HG02798 (cell line): ENCODE measurements around the gene RARRES2.

Experiments used
- ATAC-seq: cut with Tn5 transposase; IDR thresholded peaks from one replicate; pipeline ENCODE4 v1.9.1; 2021; ENCODE audit warnings: mild to moderate bottlenecking; ENCODE audit not compliant: unreplicated experiment, poor library complexity

RARRES2 gene

DNA sequence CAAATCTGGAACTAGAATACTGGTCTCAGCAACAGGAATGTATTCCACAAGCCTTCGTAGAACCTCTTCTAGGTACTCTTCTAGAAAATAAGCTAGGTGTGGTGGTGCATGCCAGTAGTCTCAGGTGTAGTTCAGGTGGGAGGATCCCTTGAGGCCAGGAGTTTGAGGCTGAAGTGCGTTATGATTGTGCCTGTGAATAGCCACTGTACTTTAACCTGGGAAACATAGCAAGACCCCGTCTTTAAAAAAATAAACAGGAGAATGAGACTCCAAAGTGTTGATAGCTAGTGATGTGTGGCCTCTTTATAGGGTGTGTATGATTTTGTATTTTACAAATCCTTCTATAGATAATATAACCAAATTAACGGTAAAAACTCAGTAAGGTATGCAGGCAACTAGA is 36.2 kb upstream of the RARRES2 start:
- ATAC-seq, result no peak

DNA sequence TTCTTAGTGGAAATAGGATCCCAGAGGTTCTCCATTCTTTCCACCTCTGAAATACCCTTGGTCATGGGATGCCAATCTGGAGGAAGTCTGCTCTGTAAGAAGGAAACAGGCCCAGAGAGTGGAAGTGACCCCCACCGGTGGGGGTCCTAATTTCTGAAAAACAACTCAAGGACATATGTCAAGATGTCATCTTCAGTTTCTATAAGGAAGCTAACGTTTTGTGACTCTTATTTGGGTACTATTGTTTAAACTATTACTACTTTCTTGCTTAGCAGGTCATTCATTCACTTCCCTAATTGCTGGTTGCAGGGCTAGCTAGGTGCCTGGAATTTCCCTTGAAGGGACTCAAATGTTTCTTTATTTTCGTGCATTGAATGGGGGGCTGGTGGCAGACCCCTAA is 35.8 kb upstream of the RARRES2 start:
- ATAC-seq, result no peak

DNA sequence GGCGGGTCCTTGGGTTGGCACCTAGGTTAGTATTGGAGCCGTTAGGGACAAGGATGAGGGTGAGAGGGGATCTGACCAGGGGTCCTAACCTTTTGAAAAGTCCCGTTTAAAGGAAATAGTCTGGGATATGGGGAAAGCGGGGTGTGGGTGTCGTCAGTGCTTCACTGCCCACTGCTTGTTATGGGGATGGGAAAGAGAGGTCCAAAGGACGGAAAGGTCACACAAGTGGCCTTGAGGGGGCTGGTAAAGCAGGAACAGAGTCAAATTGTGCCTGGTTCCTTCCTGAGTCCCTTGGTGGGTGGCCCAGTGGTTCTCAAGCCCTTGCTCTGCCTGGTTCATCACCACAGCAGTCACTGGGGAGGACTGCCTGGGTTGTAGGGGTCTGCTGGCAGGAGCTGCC is 35.1 kb upstream of the RARRES2 start:
- ATAC-seq, result no peak

DNA sequence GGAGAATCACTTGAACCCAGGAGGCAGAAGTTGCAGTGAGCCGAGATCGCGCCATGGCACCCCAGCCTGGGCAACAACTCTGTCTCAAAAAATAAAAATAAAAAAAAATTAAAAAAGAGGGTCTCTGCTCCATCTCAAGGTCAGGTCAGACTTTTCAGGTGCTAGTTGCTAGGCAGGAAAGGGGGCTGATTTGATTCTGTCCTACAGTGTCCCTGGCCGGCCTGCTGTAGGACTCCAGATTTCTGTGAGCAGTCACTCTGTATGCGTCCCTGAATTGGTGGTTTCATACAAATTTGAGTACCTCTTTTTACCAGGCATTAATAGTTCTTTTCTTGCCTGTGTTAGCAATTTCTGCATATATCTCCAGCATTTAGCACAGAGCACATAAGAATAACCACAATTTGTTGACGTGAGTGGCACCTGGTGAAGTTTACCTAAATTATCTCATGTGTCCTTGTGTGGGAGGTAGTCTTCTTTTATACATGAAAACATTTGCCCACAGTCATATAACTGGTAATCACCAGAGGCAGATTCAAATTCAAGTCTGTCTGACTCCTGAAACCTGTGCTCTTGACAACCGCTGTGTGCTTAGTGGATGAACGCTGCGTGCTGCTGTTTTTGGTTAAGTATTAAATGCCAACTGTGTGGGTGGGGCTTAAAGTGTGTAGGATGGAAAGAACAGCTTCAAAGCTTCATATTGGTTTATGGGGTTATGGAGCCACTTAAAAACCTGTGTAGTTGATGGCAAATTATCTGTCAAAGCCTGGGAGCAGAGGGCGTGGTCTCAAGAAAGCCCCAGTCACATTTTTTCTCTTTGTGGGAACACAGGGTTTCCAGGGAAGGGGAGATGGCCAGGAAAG is 34.5 kb upstream of the RARRES2 start:
- peak; percentile 25 for ATAC-seq

DNA sequence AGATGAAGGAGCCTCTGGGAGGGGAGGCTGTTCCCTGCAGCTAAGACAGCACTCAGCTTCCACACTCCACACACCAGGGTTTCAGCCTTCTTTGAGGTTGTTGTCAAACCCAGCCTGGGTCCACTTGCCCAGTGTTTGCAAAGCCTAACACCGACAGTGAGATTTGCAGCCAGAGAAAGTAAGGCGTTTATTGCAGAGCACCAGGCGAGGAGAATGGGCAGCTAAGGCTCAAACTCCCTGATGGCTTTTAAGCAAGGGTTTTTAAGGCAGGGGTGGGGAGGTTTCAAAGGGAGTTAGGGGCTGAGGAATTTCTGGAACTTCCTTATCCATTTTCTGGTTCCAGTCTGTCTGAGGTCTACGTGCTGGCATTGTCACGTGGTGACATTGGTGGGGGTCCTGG is 33.0 kb upstream of the RARRES2 start:
- ATAC-seq, result no peak

DNA sequence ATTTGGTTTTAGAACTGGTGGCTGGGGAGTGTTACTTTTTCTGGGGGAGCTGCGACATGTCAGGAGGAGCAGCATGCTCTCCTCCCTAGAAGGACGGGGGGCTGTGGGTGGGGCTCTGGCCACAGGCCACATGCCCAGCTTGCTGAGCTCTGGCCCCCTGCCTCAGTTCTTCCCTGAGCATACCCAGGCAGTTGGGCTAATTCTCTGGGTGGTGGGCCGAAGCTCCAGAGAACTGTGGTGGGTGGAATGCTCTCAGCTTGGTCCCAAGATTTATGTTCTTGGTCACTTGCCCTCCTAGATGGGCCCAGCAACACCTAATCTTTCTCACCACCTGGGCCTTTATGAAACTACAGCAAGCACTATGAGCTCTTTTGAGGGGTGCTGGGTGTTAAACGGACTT is 32.6 kb upstream of the RARRES2 start:
- ATAC-seq, result no peak

DNA sequence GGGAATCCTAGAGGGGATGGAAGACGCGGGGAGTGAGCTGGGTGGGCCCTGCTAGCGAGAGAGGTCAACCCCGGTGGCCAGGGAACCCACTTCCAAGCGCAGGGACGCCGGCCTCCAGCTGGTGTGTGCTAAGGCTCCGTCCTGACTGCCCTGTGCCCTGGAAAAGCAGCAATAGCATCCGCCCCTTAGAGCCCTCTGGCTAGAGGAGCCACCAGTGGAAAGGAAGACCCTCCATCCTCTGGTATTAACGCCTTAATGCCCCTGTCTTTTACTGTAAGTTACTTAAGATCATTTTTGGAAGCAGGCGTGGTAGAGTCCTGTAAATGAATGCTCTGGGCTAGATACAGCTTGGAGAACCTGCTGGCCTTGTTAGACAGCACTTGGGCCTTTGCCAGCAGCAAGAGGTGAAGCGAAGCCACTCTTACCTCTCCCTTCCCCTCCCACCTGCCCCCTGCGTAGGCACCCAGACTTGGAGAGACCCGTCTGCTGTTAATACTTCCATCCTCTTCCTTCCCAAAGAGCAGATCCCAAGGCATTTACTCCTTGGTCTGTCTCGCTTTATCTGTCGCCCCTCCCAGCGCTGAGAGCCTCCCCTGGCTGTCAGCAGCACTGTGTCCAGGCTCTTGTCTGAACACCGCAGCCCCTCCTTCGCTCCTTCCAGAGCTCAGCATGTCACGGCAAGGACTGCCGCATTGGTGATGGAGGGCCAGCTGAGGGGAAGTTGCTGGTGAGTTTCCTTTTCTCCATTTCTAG is 31.8 kb upstream of the RARRES2 start:
- ATAC-seq, result no peak

DNA sequence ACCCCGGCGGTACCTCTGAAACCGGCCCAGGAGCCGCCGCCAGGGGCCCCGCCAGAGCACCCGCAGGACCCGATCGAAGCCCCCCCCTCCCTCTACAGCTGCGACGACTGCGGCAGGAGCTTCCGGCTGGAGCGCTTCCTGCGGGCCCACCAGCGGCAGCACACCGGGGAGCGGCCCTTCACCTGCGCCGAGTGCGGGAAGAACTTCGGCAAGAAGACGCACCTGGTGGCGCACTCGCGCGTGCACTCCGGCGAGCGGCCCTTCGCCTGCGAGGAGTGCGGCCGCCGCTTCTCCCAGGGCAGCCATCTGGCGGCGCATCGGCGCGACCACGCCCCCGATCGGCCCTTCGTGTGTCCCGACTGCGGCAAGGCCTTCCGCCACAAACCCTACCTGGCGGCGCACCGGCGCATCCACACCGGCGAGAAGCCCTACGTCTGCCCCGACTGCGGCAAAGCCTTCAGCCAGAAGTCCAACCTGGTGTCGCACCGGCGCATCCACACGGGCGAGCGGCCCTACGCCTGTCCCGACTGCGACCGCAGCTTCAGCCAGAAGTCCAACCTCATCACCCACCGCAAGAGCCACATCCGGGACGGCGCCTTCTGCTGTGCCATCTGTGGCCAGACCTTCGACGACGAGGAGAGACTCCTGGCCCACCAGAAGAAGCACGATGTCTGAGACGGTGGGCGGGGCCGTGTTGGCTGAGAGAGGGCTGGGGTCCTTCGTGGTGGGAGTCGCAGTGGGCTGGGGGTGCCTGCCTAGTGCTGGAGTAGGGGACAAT is 31.0 kb upstream of the RARRES2 start:
- ATAC-seq, result no peak

DNA sequence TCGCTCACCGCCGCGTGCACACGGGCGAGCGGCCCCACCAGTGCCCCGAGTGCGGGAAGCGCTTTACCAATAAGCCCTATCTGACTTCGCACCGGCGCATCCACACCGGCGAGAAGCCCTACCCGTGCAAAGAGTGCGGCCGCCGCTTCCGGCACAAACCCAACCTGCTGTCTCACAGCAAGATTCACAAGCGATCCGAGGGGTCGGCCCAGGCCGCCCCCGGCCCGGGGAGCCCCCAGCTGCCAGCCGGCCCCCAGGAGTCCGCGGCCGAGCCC is 30.5 kb upstream of the RARRES2 start:
- ATAC-seq, result no peak

DNA sequence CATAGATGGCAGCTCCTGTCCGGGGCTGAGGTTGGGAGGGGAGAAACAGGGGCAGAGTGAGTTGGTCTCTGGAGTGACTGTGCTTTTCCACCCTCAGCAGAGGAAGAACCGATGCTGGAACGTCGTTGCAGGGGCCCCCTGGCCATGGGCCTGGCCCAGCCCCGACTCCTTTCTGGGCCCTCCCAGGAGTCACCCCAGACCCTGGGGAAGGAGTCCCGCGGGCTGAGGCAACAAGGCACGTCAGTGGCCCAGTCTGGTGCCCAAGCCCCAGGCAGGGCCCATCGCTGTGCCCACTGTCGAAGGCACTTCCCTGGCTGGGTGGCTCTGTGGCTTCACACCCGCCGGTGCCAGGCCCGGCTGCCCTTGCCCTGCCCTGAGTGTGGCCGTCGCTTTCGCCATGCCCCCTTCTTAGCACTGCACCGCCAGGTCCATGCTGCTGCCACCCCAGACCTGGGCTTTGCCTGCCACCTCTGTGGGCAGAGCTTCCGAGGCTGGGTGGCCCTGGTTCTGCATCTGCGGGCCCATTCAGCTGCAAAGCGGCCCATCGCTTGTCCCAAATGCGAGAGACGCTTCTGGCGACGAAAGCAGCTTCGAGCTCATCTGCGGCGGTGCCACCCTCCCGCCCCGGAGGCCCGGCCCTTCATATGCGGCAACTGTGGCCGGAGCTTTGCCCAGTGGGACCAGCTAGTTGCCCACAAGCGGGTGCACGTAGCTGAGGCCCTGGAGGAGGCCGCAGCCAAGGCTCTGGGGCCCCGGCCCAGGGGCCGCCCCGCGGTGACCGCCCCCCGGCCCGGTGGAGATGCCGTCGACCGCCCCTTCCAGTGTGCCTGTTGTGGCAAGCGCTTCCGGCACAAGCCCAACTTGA is 29.9 kb upstream of the RARRES2 start:
- ATAC-seq, result no peak

DNA sequence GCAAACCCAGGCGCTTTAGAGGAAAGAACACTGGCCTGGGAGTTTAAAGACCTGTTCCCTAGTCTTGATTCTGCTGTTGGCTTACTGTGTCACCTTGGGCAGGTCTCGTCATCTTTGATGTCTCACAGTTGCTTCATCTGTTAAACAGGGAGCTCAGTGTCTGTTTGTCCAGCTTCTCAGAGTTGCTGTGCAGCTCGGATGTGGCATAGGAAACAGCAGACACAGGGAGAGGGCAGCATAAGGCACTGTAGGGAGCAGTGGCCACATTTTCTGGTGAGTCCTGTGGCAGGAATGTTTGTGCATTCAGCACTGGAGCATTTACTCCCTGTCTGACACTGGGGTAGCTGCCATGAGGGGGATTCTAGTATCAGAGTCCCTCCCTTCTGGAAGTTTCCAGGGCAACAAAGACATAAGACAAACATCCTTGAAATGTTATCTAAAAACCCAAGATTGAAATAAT is 29.2 kb upstream of the RARRES2 start:
- ATAC-seq, result no peak

DNA sequence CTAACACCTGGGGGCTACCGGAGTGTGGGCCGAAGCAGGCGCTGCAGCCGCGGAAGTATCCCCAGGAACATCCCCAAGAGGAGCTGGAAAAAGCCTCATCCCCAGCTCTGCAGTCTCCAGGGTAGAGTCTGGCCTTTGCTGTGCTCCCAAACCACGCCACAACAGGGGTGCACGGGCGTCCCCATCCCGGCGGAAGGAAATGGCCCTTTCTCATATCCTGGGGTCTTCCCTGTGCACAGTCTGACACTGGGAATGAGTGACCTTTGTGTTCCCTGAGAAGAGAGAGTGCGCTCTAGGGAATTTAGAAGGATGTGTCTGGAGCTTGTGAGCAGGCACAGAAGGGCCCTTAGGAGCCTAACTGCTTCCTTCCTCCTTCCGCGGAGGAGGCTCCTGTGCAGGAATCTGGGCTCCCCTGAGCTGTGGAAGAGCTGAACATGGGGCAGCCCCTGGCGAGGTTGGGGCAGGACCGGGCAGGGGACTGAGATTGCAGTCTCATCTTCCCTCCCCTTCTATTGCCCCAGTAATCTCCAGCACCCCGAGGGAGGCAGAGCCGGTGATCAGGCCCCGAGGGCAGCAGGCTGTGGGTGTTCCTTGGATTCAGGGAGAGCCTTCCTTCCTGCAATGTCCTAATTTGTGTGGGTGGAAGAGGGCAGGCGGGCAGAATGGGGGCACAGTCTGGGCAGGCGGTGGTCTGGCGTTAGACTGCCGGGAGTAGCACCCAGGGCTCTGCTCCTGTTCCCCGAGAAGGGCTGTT is 28.5 kb upstream of the RARRES2 start:
- ATAC-seq, result no peak

DNA sequence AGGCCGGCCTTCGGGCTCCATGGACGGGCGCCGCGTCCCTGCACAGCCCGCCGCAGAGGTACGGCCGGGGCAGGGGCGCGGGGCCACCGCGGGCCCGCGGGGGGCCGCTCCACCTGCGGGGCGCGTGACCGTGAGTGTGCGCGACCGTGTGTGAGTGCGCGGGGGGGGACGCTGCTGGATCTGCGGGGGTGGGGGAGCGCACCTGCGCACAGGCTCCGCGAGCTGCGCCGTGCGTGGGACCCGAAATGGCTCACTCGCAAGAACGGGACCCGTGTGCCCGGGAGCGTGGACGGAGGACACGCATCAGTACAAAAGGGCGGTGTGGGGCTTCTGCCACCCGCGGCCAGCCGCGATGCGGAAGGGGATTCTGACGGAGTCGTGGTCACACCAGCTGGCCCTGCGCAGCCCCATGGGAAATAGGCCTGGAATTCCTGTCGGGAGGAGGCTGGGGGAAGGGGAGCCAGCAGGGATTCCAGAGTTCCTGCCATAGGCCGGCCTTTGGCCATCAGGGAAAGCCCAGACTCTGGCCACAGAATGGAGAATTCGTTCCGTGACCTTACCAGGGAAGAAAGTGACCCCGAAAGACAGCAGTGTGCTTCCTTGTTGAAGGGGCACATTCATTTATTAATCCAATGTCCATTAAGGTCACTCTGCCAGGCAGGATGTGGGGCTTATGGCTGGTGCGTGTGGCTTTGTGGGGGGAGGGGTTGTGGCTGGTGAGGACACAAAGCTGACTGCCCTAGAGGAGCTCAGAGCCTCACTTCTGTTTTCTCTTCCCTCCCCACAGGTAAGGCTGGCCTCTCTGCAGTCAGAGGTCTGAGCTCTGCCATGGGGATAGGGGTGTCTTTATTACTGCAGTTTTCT is 27.7 kb upstream of the RARRES2 start:
- ATAC-seq, result peak; percentile 40

DNA sequence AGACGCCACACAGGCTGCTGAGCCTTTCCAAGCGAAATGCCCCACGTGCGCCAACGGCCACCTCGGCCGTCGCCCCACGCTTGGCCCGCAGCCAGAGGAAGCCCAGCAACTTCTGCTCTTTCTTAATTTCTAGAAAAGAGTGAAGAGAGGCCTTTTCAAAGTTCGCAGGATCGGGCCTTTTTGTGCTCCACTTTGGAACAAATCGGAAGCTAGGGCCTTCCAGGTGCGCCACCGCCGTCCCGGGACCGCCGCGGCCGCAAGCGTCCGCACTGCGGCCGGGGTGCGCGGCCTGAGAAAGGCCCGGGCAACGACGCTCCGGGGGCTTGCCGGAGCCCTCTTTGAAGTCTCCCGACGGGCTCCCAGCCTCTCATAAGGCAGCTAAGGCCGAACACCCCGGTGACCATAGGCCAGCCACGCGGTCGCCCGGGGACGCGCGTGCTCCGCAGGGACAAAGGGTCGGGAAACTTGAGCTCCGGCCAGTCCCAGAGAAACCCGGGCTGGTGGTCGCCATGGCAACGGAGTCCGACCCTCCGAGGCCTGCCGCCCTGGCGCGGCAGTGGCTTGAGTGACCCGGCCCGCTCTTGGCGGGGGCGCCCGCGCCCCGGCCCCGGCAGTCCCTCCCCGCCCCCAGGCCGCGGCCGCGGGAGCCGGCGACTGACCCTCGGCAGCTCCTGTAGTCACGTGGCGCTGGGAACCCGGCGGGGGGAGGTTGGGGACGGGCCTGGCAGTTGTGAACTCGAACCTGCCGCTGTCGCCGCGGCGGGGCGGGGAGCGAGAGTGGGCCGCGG is 26.9 kb upstream of the RARRES2 start, which contains the start of gene REPIN1:
Gene REPIN1, plus strand, starts transcription at position 727 of the 788 bp plus-strand sequence. CDS start 890 bp downstream, outside the sequence.
- peak; percentile 68 for ATAC-seq

DNA sequence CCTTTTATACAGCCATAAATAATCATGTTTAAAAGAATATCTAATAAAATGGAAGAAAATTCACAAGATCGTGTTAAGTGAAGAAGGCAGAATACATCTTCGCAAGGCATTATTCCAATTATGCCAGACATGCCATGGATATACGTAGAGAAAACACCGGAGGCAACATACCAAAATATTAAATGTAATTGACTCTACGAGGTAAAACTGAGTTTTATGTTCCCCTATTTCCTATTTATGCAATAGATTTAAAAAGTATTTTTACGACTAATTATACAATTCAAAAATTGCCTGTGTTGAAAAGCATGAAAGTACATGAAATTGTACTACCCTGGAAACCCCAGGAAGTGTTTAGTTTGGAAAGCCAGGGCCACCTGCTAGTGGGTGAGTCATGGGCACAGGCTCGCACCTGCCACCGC is 26.3 kb upstream of the RARRES2 start:
- ATAC-seq, result no peak

DNA sequence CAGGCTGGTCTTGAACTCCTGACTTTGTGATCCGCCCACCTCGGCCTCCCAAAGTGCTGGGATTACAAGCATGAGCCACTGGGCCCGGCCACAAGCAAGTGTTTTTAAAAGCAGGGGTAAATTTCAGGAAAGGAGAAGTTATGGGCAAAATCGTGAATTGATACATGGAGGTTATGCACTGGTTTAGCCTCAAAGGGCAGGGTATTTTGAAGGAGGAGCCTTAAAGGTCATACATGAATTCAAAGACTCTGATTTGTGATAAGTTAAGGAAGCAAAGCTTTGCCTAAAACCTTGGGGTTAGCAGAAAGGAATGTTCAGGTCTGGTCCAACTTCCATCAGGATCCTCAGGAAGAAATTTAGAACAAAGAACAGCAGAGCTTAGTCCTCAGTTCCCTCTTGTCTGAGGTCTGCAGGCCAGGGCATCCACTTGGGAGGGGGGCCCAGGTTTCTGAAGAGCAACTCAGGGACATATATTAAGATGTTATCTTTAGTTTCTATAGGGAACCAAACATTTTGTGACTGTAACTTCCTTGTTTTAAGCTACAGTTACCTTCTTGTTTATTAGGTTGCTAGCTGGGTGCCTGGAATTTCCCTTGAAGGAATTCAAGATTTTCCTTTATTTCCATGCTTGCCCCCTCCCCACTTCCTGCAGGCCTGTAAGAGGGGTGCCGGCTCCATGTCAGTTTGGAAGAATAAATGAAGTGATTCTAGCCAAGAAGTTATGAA is 24.4 kb upstream of the RARRES2 start:
- ATAC-seq, result no peak

DNA sequence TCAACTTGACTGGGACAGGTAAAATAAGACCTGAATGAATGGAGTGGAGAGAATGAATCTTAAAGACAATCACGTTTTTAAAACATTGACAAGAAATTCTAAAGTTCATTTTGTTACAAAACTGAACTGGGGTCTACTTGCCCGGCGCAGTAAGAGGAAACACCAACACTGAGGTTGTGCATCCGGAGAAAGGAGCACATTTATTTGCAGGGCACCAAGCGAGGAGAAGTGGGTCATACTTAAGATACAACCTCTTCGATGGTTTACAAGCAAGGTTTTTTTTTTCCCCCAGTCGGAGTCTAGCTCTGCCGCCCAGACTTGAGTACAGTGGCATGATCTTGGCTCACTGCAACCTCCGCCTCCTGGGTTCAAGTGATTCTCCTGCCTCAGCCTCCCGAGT is 23.8 kb upstream of the RARRES2 start:
- no peak for ATAC-seq
